DND-41 (cell line): Measurements from ENCODE around the gene PRR14L.
"Not testable (repeated sequence)": the region's sequence is repeated elsewhere in the genome, so short reads cannot be mapped to it uniquely, and the experiment has no call there.

Source experiments
- ATAC-seq: fragments of 200-7000 bp; cut with Tn5 transposase; 3 replicates; pipeline ENCODE4 v1.9.1; 2021; ENCODE audit warnings: low read depth; ENCODE audit not compliant: insufficient read depth
- DNase-seq: peaks from one replicate; pipeline ENCODE4 v3.0.0-alpha.2; 2020
- H2AFZ ChIP-seq: 2 replicates; pipeline ENCODE4 v1.6.0; 2012; ENCODE audit warnings: low read depth, low read length
- H3K27ac ChIP-seq: 2 replicates; pipeline ENCODE4 v1.5.1; 2012; ENCODE audit warnings: low read length, inconsistent platforms
- H3K27me3 ChIP-seq: fragments of 200-600 bp; sonication (generic); 2 replicates; pipeline ENCODE4 v1.6.0; 2012; ENCODE audit warnings: low read length, mild to moderate bottlenecking, inconsistent platforms; ENCODE audit not compliant: insufficient read depth, poor library complexity
- H3K36me3 ChIP-seq: 2 replicates; pipeline ENCODE4 v1.5.1; 2012; ENCODE audit warnings: low read length, inconsistent platforms; ENCODE audit not compliant: insufficient read depth
- H3K4me1 ChIP-seq: 2 replicates; pipeline ENCODE4 v1.5.1; 2012; ENCODE audit warnings: mild to moderate bottlenecking, low read length; ENCODE audit not compliant: insufficient read depth
- H3K4me2 ChIP-seq: 2 replicates; pipeline ENCODE4 v1.6.0; 2012; ENCODE audit warnings: mild to moderate bottlenecking, moderate library complexity, low read length, inconsistent platforms; ENCODE audit not compliant: insufficient read depth
- H3K4me3 ChIP-seq, 2 experiments: fragments of 200-600 bp in 1 of 2; shearing (Covaris generic) in 1 of 2; 2 replicates each; pipeline ENCODE4 v1.5.1; 2012 to 2016; ENCODE audit warnings: inconsistent platforms in 2 of 2, low read length in 2 of 2, mild to moderate bottlenecking in 2 of 2, low read depth in 1 of 2, moderate library complexity in 1 of 2
- H3K79me2 ChIP-seq: 2 replicates; pipeline ENCODE4 v1.6.0; 2012; ENCODE audit warnings: low read length, inconsistent platforms; ENCODE audit not compliant: insufficient read depth
- H3K9ac ChIP-seq: 2 replicates; pipeline ENCODE4 v1.6.0; 2012; ENCODE audit warnings: low read depth, mild to moderate bottlenecking, inconsistent platforms, low read length, moderate library complexity
- H3K9me3 ChIP-seq: 2 replicates; pipeline ENCODE4 v1.5.1; 2012; ENCODE audit warnings: low read length, moderate library complexity, mild to moderate bottlenecking, inconsistent platforms; ENCODE audit not compliant: insufficient read depth, severe bottlenecking
- H4K20me1 ChIP-seq: 2 replicates; pipeline ENCODE4 v1.6.0; 2012; ENCODE audit warnings: low read length; ENCODE audit not compliant: insufficient read depth
- EZH2 ChIP-seq: IDR thresholded peaks from 3 replicates; pipeline ENCODE4 v1.6.1; 2012; ENCODE audit warnings: borderline replicate concordance, low read depth, mild to moderate bottlenecking, moderate library complexity, low read length, inconsistent platforms; ENCODE audit not compliant: severe bottlenecking
- TF ChIP-seq, protein P1 (sequence below): IDR thresholded peaks from 2 replicates; pipeline ENCODE4 v1.5.1; 2012; ENCODE audit warnings: borderline replicate concordance, low read length, moderate library complexity, mild to moderate bottlenecking; ENCODE audit not compliant: poor library complexity, severe bottlenecking; ENCODE audit errors: extremely low read depth

The PRR14L gene

DNA sequence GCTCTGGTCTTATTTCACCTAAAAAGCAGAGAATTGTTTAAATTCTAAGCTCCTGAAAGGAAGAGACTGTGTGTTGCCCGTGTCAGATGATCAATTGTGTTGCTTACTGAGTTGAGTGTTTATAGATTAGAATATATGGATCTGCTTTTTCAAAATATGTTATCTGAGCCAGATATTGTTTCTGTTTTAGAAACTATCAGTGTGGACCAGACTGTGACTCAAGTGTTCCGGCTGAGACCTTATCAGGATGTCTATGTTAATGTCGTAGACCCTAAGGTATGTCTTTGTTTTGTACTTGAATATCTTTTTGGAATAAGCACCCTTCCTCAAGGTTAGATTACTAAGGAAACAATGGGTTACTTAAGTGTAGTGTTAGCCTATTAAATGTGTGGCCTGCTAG, 14.9 kb upstream of the PRR14L start:
- Histone ChIP-seq H3K4me3 (no peak overlapping the region), H3K9ac (no peak overlapping the region), H3K4me1 (no peaks in the 10 kb centered on the region), H3K27me3 (no peaks in the 10 kb centered on the region), H4K20me1 (no peaks in the 10 kb centered on the region), H2AFZ (no peak overlapping the region), H3K27ac (no peak overlapping the region), H3K4me2 (no peak overlapping the region), H3K79me2 (no peaks in the 10 kb centered on the region), H3K36me3 (peaks cover 43% of the 10 kb centered on the region), H3K9me3 (no peaks in the 10 kb centered on the region)
- DNase-seq (no peak), ATAC-seq (no peak)
- TF ChIP-seq, protein P1, sequence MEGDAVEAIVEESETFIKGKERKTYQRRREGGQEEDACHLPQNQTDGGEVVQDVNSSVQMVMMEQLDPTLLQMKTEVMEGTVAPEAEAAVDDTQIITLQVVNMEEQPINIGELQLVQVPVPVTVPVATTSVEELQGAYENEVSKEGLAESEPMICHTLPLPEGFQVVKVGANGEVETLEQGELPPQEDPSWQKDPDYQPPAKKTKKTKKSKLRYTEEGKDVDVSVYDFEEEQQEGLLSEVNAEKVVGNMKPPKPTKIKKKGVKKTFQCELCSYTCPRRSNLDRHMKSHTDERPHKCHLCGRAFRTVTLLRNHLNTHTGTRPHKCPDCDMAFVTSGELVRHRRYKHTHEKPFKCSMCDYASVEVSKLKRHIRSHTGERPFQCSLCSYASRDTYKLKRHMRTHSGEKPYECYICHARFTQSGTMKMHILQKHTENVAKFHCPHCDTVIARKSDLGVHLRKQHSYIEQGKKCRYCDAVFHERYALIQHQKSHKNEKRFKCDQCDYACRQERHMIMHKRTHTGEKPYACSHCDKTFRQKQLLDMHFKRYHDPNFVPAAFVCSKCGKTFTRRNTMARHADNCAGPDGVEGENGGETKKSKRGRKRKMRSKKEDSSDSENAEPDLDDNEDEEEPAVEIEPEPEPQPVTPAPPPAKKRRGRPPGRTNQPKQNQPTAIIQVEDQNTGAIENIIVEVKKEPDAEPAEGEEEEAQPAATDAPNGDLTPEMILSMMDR: no peak
- no peak for TF ChIP-seq EZH2

DNA sequence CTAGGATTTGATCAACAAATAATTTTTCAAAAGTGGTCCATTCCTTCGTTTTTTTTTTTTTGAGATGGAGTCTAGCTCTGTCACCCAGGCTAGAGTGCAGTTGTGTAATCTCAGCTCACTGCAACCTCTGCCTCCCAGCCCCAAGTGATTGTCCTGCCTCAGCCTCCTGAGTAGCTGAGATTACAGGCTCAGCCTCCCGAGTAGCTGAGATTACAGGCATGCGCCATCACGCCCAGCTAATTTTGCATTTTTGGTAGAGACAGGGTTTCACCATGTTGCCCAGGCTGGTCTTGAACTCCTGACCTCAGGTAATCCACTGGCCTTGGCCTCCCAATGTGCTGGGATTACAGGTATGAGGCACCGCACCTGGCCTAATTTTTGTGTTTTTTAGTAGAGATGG, 8.9 kb upstream of the PRR14L start:
- not testable (repeated sequence) for H3K9me3 ChIP-seq, H2AFZ ChIP-seq, H3K9ac ChIP-seq, DNase-seq, H4K20me1 ChIP-seq, ATAC-seq, H3K4me2 ChIP-seq, H3K27ac ChIP-seq, H3K27me3 ChIP-seq, H3K4me3 ChIP-seq
- H3K36me3 ChIP-seq: peaks cover 33% of the 10 kb centered on the region
- H3K79me2 ChIP-seq: peaks cover 26% of the 10 kb centered on the region
- H3K4me1 ChIP-seq: peaks cover 16% of the 10 kb centered on the region

DNA sequence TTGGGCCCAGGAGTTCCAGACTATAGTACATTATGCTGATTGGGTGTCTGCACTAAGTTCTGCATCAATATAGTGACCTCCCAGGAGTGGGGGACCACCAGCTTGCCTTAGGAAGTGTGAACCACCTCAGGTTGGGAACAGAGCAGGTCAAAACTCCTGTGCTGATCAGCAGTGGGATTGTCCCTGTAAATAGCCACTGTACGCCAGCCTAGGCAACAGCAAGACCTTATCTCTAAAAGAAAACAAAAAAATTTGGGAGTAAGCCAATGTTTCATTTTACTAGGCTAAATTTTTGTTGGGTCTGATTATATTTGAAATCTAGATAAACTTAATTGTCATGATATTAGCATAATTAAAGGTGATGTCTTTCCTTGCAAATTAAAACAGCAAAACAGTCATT, 7.3 kb upstream of the PRR14L start:
- H3K9me3 ChIP-seq: no peaks in the 10 kb centered on the region
- peaks cover 26% of the 10 kb centered on the region for H3K79me2 ChIP-seq
- no peak overlapping the region for H2AFZ ChIP-seq
- H4K20me1 ChIP-seq: no peaks in the 10 kb centered on the region
- no peaks in the 10 kb centered on the region for H3K27me3 ChIP-seq
- no peak overlapping the region for H3K9ac ChIP-seq
- no peak overlapping the region for H3K4me3 ChIP-seq
- no peak for TF ChIP-seq EZH2
- TF ChIP-seq, protein P1: no peak
- H3K27ac ChIP-seq: no peak overlapping the region
- H3K4me2 ChIP-seq: no peak overlapping the region
- no peak for ATAC-seq
- no peak for DNase-seq
- H3K4me1 ChIP-seq: peaks cover 26% of the 10 kb centered on the region
- peaks cover 31% of the 10 kb centered on the region for H3K36me3 ChIP-seq

DNA sequence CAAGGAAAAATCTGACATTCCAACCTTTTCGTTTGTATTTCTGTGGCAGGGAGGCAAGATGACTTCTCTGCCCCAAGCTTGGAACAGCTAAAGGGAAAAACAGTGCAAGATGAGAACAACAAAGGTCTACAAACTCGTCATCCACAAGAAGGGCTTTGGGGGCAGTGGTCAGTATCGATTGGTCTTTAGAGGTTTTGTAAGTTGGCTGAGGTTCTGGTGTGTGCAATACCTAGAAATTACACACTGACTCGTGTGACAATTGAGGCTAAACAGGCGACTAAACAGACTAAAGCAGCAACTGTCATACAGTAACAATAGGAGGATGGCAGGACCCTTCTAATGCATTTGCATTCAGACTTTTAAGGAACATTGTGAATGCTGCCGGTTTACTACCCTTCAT, 4.9 kb upstream of the PRR14L start:
- H3K36me3 ChIP-seq: peaks cover 24% of the 10 kb centered on the region
- no peaks in the 10 kb centered on the region for H3K9me3 ChIP-seq
- DNase-seq (no peak), ATAC-seq (no peak)
- H2AFZ ChIP-seq: no peak overlapping the region; the same call in 1 of the 2 replicates
- peaks cover 36% of the 10 kb centered on the region for H3K4me1 ChIP-seq
- no peak for TF ChIP-seq EZH2
- TF ChIP-seq, protein P1: no peak
- peak overlapping the region; percentile 84 for H3K9ac ChIP-seq
- H3K4me3 ChIP-seq: peak overlapping the region; percentile 48 to 71; a peak in 3 of 4 replicates
- H3K27me3 ChIP-seq: no peaks in the 10 kb centered on the region
- H4K20me1 ChIP-seq: no peaks in the 10 kb centered on the region
- H3K79me2 ChIP-seq: peaks cover 33% of the 10 kb centered on the region
- peak overlapping the region; percentile 94 for H3K4me2 ChIP-seq
- peak overlapping the region; percentile 98 for H3K27ac ChIP-seq
